OCI-LY3 (cell line): ENCODE data around the gene CLIC1.

Source experiments
- H2AFZ ChIP-seq: fragments of 200-600, 300-600 bp; shearing (Covaris generic); 2 replicates; pipeline ENCODE4 v1.6.0; 2014; ENCODE audit warnings: antibody characterized with exemption, low read depth, low read length
- H3K27ac ChIP-seq: fragments of 200-600, 300-600 bp; sonication (generic); 2 replicates; pipeline ENCODE4 v1.5.1; 2014; ENCODE audit warnings: mild to moderate bottlenecking, low read length, moderate library complexity, mixed read lengths
- H3K27me3 ChIP-seq: fragments of 200-600, 300-600 bp; sonication (generic); 2 replicates; pipeline ENCODE4 v1.6.1; 2014; ENCODE audit warnings: low read depth, low read length, mixed read lengths
- H3K36me3 ChIP-seq: fragments of 200-600, 300-600 bp; sonication (generic); replicated peaks from 2 replicates; pipeline ENCODE3; 2014; ENCODE audit warnings: low read depth, low read length, mixed read lengths
- H3K4me1 ChIP-seq: fragments of 300-600, 200-600 bp; sonication (generic); 2 replicates; pipeline ENCODE4 v1.6.1; 2014; ENCODE audit warnings: low read length, mixed read lengths
- H3K4me2 ChIP-seq: fragments of 200-600, 300-600 bp; sonication (generic); 2 replicates; pipeline ENCODE4 v1.6.1; 2014; ENCODE audit warnings: low read length, mixed read lengths
- H3K4me3 ChIP-seq: fragments of 300-600, 200-600 bp; sonication (generic); 2 replicates; pipeline ENCODE4 v1.5.1; 2014; ENCODE audit warnings: antibody characterized with exemption, mild to moderate bottlenecking, low read length, moderate library complexity
- H3K79me2 ChIP-seq: fragments of 300-600, 200-600 bp; shearing (Covaris generic); 2 replicates; pipeline ENCODE4 v1.6.1; 2014; ENCODE audit warnings: mild to moderate bottlenecking, low read length, mixed read lengths
- H3K9ac ChIP-seq: fragments of 300-600, 200-600 bp; shearing (Covaris generic); 2 replicates; pipeline ENCODE4 v1.6.0; 2014; ENCODE audit warnings: mild to moderate bottlenecking, low read length, moderate library complexity
- H3K9me3 ChIP-seq: fragments of 200-600, 300-600 bp; shearing (Covaris generic); 2 replicates; pipeline ENCODE4 v1.6.1; 2014; ENCODE audit warnings: low read length, mixed read lengths; ENCODE audit not compliant: insufficient read depth
- H4K20me1 ChIP-seq: fragments of 200-600, 300-600 bp; sonication (generic); 2 replicates; pipeline ENCODE4 v1.6.1; 2016; ENCODE audit warnings: low read length, mixed read lengths; ENCODE audit not compliant: insufficient read depth
- EZH2phosphoT487 ChIP-seq: fragments of 200-600 bp; shearing (Covaris generic); IDR thresholded peaks from 2 replicates; pipeline ENCODE4 v1.6.1; 2018; ENCODE audit warnings: antibody characterized with exemption, mixed run types, low read depth
- TF ChIP-seq, protein P1 (sequence below): fragments of 200-600, 300-600 bp; sonication (generic); IDR thresholded peaks from 2 replicates; pipeline ENCODE4 v1.5.1; 2014; ENCODE audit warnings: antibody characterized with exemption, low read length, low read depth

CLIC1 gene

DNA sequence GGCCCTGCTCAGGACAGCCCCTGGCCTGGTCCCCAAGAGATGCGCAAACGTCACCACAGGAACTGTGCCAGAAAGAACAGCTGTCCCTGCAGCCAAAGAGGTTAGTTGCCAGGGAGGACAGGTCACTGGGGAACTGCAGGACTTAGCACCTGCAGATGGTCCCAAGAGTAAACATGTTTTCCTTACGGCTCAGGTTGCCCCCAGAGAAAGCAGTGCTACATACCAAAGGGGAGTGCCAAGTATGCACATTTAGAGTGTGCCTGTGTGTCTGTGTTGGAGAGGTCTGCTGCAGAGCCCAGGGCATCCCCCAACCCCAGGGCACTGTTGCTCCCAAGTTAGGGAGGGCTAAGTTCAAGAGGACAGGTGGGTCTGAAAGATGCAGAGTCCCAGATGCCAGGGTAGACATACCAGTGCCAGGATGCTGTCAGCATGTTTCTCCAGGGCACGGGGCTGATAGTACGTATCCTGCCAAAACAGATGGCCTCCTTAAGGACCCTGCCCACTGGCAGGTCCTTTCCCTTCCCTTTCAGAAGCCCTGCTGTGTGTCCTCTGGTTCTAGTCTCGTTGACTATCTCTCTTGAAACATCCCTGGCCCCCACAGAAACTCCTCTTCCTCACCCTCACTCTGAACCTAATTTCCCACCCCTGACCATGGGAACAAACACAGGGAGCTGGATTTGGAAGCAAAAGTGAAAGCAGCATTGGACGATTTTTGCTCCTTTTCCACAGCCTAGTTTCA lies 34.5 kb downstream of the CLIC1 start:
- Histone ChIP-seq H3K4me3 (peak overlapping the region; percentile 96), H4K20me1 (no peaks in the 10 kb centered on the region), H3K27me3 (no peaks in the 10 kb centered on the region), H2AFZ (no peak overlapping the region), H3K27ac (no peak overlapping the region), H3K4me1 (peaks cover 12% of the 10 kb centered on the region), H3K9me3 (no peaks in the 10 kb centered on the region), H3K79me2 (peaks cover 18% of the 10 kb centered on the region), H3K9ac (peak overlapping the region; percentile 86), H3K36me3 (no peaks in the 10 kb centered on the region), H3K4me2 (peak overlapping the region; percentile 100)
- no peak for TF ChIP-seq EZH2phosphoT487
- TF ChIP-seq, protein P1, sequence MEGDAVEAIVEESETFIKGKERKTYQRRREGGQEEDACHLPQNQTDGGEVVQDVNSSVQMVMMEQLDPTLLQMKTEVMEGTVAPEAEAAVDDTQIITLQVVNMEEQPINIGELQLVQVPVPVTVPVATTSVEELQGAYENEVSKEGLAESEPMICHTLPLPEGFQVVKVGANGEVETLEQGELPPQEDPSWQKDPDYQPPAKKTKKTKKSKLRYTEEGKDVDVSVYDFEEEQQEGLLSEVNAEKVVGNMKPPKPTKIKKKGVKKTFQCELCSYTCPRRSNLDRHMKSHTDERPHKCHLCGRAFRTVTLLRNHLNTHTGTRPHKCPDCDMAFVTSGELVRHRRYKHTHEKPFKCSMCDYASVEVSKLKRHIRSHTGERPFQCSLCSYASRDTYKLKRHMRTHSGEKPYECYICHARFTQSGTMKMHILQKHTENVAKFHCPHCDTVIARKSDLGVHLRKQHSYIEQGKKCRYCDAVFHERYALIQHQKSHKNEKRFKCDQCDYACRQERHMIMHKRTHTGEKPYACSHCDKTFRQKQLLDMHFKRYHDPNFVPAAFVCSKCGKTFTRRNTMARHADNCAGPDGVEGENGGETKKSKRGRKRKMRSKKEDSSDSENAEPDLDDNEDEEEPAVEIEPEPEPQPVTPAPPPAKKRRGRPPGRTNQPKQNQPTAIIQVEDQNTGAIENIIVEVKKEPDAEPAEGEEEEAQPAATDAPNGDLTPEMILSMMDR, result no peak

DNA sequence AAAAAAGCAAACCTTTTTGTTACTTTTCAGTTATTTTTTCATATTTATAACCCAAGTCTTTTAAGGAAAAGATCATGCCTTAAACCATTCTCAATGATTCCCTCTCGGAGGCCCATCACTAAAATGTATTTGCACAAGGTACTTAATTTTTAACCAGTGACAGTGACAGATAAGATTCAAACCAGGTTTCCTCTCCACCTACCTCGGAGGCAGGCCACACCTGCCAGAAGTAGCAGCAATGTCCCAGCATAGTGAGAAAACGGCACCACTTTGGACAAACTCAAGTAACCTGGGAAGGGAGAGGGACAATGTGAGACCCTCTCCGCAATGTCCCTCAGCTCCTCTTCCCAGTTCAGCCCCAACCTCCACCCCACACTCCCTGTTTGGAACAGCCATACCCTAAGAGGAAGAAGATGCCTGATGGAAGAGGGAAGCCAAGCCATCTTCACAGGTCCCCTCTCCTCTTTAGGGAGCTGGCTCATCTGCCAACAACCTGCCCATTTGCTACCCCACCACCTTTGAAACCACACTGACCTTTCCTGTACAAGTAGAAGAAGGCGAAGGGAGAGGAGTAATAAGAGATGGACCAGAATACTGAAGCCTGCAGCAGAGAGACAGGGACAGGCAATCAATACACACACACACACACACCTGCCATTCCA lies 35.5 kb downstream of the CLIC1 start:
- no peak overlapping the region for H3K4me2 ChIP-seq
- H3K27me3 ChIP-seq, result no peaks in the 10 kb centered on the region
- no peak for TF ChIP-seq EZH2phosphoT487
- TF ChIP-seq, protein P1, result no peak
- no peaks in the 10 kb centered on the region for H4K20me1 ChIP-seq
- H3K4me1 ChIP-seq, result peaks cover 12% of the 10 kb centered on the region
- H3K9me3 ChIP-seq, result no peaks in the 10 kb centered on the region
- peaks cover 18% of the 10 kb centered on the region for H3K79me2 ChIP-seq
- H3K27ac ChIP-seq, result no peak overlapping the region
- no peak overlapping the region for H3K9ac ChIP-seq
- H2AFZ ChIP-seq, result no peak overlapping the region
- no peaks in the 10 kb centered on the region for H3K36me3 ChIP-seq
- no peak overlapping the region for H3K4me3 ChIP-seq

DNA sequence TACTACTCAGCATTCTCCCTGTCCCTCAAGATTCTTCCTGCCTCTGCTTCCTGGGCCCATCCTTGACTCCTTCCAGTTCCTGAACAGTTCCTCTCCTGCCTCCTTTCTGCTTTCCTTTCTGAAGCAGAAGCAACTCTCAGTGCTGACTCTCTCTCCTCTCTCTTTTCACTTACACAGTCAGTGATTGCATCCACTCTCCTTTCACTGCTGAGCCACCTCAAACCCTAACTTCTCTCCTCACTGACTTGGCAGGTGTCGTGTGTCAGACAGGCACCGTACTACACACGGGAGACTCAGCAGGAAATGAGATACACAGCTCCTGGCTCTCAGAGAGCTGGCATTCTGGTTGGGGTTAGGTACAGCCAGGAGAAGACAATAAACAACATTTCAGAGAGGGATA lies 38.8 kb downstream of the CLIC1 start:
- no peaks in the 10 kb centered on the region for H3K27me3 ChIP-seq
- H2AFZ ChIP-seq, result no peak overlapping the region
- peaks cover 14% of the 10 kb centered on the region for H3K79me2 ChIP-seq
- no peak overlapping the region for H3K9ac ChIP-seq
- H4K20me1 ChIP-seq, result no peaks in the 10 kb centered on the region
- TF ChIP-seq, protein P1, result no peak
- no peak for TF ChIP-seq EZH2phosphoT487
- H3K4me3 ChIP-seq, result no peak overlapping the region
- H3K36me3 ChIP-seq, result no peaks in the 10 kb centered on the region
- H3K27ac ChIP-seq, result no peak overlapping the region
- H3K9me3 ChIP-seq, result no peaks in the 10 kb centered on the region
- no peak overlapping the region for H3K4me2 ChIP-seq
- peaks cover 8% of the 10 kb centered on the region for H3K4me1 ChIP-seq

DNA sequence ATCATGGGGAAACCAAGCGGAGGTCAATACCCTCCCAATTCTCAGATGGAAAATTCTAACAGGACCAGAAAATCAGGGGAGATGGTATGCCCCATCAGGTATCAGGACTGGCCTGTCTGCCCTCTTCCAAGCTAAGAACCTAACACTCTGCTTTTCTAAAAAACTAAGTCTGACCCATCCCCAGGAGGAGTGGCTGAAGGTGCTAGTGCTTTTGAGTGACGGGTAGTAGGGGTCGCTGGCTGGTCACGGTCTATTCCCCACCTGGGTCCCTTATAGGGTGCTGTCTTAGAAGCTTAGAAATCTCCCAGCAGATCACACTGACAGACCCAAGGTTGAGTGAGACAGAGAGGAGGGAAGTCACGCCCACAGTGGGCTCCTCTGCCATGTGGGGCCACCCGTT lies 42.8 kb downstream of the CLIC1 start:
- Histone ChIP-seq H3K36me3 (peaks cover 2% of the 10 kb centered on the region), H3K4me3 (no peak overlapping the region), H4K20me1 (no peaks in the 10 kb centered on the region), H3K9me3 (no peaks in the 10 kb centered on the region), H3K27ac (no peak overlapping the region), H3K4me2 (no peak overlapping the region), H3K79me2 (no peaks in the 10 kb centered on the region), H3K27me3 (no peaks in the 10 kb centered on the region), H3K9ac (no peak overlapping the region), H3K4me1 (peaks cover 5% of the 10 kb centered on the region; the same call in 1 of the 2 replicates), H2AFZ (no peak overlapping the region)
- TF ChIP-seq, protein P1, result no peak
- TF ChIP-seq EZH2phosphoT487, result no peak
